NCI-H128 (cell line): Measurements from ENCODE around the gene IL1RAPL2.
"Not testable (repeated sequence)": the region's sequence is repeated elsewhere in the genome, so short reads cannot be mapped to it uniquely, and the experiment has no call there.

Source experiments
- DNase-seq: peaks from one replicate; lab custom pipeline; 2025; ENCODE audit not compliant: unreplicated experiment; lab: John Stamatoyannopoulos, UW

The IL1RAPL2 gene

DNA sequence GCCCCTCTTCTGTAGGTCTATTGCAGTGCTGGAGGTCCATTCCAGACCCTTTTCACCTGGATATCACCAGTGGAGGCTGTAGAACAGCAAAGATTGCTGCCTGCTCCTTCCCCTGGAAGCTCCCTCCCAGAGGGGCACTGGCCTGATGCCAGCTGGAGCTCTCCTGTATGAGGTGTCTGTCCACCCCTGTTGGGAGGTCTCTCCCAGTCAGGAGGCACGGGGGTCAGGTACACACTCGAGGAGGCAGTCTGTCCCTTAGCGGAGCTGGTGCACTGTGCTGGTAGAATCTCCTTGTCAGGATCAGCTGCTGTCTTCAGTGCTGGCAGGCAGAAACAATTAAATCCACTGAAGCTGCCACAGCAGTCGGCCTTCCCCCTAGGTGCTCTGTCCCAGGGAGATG, 276.6 kb downstream of the IL1RAPL2 start:
- no peak for DNase-seq

- DNase-seq = no peak
Observed at GRCh38 chrX:104852241-104852640, 286.2 kb downstream of the IL1RAPL2 start.

DNA sequence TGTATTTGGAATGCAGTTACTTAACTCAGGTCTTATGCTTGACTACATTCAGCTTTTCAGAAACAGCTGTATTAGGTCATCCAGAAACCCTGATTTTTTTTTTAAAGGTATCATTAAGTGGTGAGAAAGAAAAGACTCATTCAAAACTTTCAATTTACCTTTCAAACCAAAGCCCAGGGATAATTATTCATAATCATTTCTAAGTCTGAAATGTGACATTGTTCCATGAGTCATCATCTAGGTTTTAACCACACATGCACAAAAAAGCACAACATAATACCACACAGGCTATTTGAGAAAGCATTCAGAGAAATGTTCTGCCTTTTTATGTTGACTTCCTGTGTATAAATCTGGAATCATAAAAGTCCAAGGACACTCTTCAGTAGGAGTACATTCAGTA, 288.2 kb downstream of the IL1RAPL2 start:
- DNase-seq = no peak

- DNase-seq = no peak
Observed at GRCh38 chrX:104854790-104855340, 288.9 kb downstream of the IL1RAPL2 start.

GRCh38 chrX:104863466-104863865, 297.5 kb downstream of the IL1RAPL2 start:
- no peak for DNase-seq

DNA sequence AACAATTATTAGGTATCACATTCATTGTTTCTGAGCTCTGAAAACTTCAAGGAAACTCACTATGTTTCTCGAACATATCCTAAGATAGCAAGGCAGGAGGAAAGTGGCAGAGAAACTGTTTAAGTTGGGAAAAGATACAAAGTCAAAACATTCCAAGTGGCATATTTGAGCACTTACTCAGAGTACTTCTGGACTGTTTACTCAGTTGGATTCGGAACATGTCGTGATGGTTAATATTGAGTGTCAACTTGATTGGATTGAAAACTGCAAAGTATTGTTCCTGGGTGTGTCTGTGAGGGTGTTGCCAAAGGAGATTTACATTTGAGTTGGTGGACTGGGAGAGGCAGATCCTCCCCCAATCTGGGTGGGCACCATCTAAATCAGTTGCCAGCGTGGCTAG, 298.3 kb downstream of the IL1RAPL2 start:
- no peak for DNase-seq

DNA sequence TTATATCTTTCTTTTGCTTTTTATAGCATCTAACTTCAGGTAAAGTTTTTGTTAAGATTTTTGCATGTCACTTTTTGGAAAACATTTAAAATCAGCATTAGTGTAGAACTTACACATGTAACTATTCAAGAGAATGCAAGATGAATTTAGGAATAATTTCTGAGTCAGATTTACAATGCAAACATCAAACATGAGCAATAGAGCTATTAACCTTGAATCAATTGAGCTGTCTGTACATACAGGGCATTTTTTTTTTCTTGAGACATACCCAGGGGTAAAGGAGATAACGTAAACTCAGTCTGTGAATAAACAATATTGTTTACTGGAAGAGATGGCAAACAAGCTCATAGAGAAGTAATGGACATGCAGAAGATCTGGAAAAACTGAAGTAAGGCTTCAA, 311.5 kb downstream of the IL1RAPL2 start:
- no peak for DNase-seq

DNA sequence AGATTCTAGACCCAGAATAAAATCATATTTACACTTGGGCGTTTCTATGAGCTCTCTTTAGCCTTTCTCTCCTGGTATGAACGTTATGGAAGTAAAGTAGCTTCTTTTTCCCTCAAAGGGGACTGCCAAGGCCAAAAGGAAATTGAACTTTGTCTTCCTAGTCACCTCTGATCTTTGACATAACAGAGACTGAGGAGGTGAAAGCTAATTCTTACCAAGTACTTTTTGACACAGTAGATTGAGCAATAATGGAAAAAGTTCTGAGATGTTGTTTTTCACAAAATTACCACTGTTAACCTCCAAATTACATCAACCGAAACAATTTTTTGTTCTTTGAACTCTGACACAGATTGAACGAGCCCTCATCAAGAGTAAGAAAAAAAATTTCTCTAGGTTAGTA, 336.1 kb downstream of the IL1RAPL2 start:
- DNase-seq = no peak

GRCh38 chrX:104909694-104910093, 343.7 kb downstream of the IL1RAPL2 start:
- DNase-seq = not testable (repeated sequence)

GRCh38 chrX:104913348-104913747, 347.3 kb downstream of the IL1RAPL2 start:
- no peak for DNase-seq

- not testable (repeated sequence) for DNase-seq
Observed at GRCh38 chrX:104914686-104915085, 348.7 kb downstream of the IL1RAPL2 start.

DNA sequence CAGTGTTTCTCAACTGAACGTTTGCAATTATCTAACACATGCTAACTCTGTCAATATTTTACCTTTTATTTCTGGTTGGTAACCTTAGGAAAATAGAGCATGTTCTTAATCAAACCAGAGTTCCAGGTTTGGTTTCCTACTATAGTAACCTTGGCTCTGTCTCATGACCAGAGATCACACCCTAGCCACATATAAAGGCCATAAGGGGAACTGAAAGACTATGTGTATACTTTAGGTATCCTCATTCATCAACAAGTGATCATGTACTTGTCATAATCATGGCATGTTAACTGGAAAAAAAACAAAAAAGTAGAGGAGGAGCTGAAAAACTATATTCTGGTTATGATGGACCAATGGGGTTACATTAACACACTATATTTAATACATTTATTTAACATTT, 352.1 kb downstream of the IL1RAPL2 start:
- DNase-seq = no peak

DNA sequence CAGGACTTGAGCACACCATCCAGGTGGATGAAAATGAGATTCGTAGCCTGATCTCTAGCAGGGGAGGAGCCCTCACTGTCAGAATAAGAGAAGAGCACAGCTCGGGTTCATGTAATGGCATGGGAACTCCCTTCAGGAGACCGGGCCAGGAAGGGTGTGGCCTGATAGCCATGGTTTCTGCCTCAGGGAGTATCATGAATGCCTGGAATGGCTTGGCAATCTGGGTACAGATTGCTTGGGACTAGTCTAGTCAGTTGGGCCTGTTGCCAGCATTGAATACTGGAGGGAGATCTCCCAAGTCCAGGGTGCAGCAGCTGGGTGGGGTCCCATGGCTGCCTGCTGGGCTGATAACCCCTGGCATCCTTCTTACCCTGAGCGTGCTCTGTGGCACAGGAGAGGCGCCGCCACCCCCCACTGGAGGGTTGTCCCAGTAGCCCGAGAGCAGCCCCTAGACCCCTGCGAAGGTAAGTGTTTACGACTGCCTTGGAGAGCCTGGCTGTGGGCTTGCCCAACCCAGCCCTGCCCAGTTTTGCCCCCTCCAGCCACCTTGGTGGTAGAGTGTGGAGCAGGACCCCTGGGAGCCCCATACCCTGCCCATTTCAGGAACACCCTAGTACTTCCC, 355.7 kb downstream of the IL1RAPL2 start:
- no peak for DNase-seq

GRCh38 chrX:104922206-104922621, 356.2 kb downstream of the IL1RAPL2 start:
- no peak for DNase-seq

DNA sequence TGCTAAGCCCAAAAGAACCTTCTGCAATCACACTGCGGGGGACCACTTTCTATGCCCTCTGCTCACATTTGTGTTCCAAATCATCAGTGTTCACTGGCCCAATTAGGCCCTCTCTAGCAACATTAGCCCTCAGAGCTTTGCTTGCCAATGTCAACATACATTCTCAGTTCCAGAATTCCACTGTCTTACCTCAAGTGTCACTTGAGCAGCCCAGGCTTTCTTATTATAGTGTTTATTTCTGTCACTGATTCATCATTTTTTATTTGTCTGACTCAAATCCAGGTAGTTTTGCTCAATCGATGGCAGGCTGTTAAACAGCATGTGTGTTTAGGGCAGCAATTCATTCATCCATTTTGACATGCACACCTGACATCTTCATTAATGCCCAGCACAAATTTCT, 363.3 kb downstream of the IL1RAPL2 start:
- DNase-seq = no peak

- no peak for DNase-seq
Observed at GRCh38 chrX:104935581-104935980, 369.6 kb downstream of the IL1RAPL2 start.

DNA sequence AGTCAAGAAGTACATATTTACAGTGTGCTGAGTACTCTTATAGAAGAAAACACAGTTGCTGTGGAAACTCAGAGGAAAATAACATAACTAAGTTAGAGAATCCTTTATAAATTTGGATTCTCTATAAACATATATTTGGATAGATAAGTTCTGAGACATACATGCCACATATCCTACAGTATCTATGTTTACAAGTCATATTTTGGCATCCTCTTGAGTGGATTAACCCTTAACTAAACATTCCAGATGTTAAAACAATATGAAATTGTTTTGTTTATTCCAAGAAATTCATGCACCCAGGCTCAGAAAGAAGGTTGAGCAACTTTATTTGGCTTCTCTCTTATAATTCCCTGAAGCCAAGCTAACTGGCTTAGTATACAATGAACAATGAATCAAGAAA, 387.3 kb downstream of the IL1RAPL2 start:
- DNase-seq = no peak

DNA sequence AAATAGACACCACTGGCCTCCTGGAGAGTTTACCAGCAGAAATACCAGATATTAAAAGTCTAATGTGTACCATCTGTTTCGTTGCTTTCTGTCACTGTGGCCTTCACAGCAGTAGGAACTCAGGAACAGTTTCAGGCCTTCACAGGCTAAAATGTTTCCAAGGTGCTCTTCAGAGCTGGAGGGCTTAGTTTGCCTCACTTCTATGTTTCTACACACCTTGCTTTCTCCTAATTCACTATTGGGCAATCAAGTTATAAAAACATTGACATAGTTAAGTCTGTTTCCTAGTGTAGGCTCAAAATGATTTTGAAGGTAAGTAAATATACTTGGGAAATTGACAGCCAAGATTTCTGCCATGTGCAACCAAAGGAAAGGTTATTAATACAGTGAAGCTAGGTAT, 395.9 kb downstream of the IL1RAPL2 start:
- DNase-seq = no peak

DNA sequence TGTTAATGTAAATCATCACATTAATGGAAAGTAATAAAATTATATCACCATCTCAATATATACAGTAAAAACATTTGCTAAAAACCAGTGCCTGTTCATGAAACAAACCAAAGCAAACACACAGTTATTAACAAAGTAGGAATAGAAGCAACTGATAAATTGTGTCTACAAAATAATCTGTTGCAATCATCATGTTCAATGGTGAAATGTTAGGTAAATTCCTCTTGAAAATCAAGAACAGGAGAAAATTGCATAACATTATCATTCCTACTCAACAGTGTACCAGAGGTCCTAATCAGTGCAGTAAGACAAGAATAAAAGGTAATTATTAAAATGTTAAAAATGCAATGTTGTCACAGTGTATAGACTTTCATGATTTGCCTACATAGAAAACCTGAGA, 402.2 kb downstream of the IL1RAPL2 start:
- no peak for DNase-seq

DNA sequence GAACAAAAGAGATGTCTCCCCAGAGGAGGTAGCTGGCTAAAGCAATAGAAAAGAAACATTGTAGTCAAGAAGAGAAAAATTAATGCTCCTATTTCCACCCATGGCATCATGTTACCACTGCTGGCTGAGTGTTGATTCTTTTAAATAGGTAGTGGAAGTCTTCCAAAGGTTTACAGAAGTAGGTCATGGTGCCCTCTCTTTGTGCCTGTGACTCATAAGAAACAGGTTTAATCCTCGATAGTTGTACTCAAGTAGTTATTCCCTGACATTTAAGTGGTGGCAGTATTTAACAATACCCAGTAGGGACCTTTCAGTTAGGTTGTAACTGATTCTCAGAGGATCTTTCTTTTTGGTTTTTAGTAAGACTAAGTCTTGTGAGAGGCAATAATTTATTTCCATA, 406.7 kb downstream of the IL1RAPL2 start:
- DNase-seq = no peak

DNA sequence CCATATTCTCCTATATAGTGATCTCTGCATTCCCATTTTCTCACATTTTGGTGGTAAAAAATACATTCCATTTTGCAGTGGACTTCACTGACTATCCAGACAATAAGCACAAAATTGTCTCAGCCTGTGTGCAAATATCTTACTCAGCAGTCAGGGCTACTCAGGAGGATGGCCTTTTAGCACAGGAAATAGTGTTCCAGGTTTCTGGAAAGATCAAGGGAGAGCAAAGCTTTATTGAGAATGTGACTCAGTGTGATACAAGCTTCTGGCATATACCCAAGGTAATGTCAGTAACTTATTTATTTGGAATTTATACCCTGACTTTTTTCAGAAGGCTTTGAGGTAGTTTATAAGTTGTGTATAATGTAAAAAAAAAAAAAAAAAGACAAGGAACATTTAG, 421.1 kb downstream of the IL1RAPL2 start:
- DNase-seq = no peak

GRCh38 chrX:104988038-104988437, 422.0 kb downstream of the IL1RAPL2 start:
- DNase-seq = no peak

DNA sequence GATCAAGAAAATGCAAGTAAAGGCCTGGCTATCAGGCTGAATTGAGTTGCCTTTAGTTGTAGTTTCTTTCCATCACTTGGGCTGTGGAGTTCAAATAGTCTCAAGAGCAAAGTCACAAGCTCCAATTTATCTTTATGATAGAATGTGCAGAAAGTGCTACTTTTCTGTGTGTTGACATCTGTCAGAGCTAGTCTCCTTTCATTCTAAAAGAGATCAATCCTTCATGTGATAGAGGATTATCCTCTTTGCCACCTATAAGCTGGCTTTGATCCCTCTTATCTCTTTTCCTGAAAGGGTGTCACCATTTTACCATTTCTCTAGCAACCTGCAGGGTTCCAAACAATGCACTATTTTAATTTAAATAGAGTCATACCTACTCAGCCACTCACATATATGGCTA, 429.5 kb downstream of the IL1RAPL2 start:
- DNase-seq = no peak
